K562 (cell line): ENCODE results near the gene FLRT1. TPM values are rescaled to one million over a fixed set of nuclear protein-coding genes. Genes with fewer than 3 reads are reported as not detected.

ENCODE experiments used
- BDP1 ChIP-seq: IDR thresholded peaks from 3 replicates; pipeline ENCODE4 v1.6.1; 2011; ENCODE audit not compliant: insufficient read length, insufficient read depth
- GTF2B ChIP-seq: IDR thresholded peaks from 2 replicates; pipeline ENCODE4 v1.6.1; 2011; ENCODE audit not compliant: insufficient read length; ENCODE audit errors: extremely low read depth
- HDAC6 ChIP-seq: IDR thresholded peaks from 2 replicates; pipeline ENCODE4 v1.6.1; 2012; ENCODE audit warnings: low read depth, mild to moderate bottlenecking, control low read depth, inconsistent platforms, low read length, moderate library complexity
- LARP7 ChIP-seq: fragments of 450-650 bp; IDR thresholded peaks from 2 replicates; pipeline ENCODE4 v1.6.1; 2016
- MBD1 ChIP-seq: fragments of 250-450 bp; sonication (Bioruptor Pico); IDR thresholded peaks from 2 replicates; pipeline ENCODE4 v1.8.0; 2022; ENCODE audit warnings: inconsistent platforms
- MCM5 ChIP-seq: fragments of 450-650 bp; IDR thresholded peaks from 2 replicates; pipeline ENCODE4 v1.6.1; 2016; ENCODE audit warnings: low read depth
- RREB1 ChIP-seq: fragments of 250-450 bp; sonication (Bioruptor Pico); IDR thresholded peaks from 2 replicates; pipeline ENCODE4 v1.4.0; 2020
- ZFP91 ChIP-seq: sonication (generic); formaldehyde crosslinking; IDR thresholded peaks from 2 replicates; pipeline ENCODE4 v1.8.0; 2022; ENCODE audit warnings: mild to moderate bottlenecking, missing genetic modification reagents
- ZMIZ1 ChIP-seq, 2 experiments: fragments of 150-350 bp in 1 of 2; IDR thresholded peaks; 2 replicates each; pipeline ENCODE4 v1.6.1; 2012 to 2016; ENCODE audit warnings: low read depth in 2 of 2, low read length in 2 of 2, mild to moderate bottlenecking in 1 of 2, moderate library complexity in 1 of 2
- ZNF512 ChIP-seq: IDR thresholded peaks from 2 replicates; pipeline ENCODE4 v1.6.1; 2016; ENCODE audit warnings: missing genetic modification characterization, missing compliant biosample characterization
- polyA plus RNA-seq, 8 experiments: library from polyadenylated mRNA; depleted of rRNA in 4 of 8; stranded (reverse) in 5 of 8; unstranded in 3 of 8; fragments of >200 nt; fragmentation: Nextera tagmentation in 2 of 8; fragmentation: Illumina TruSeq in 1 of 8; extraction: Ambion mirVana in 2 of 8; extraction: Trizol in 1 of 8; gene quantifications; 2 replicates each; pipeline versions ENCODE4 v1.2.1 to v1.2.3, GENCODE V29; 2011 to 2014; ENCODE audit warnings: inconsistent platforms in 1 of 8, missing spikeins in 1 of 8
- total RNA-seq, 7 experiments: library from RNA; depleted of rRNA in 6 of 7; stranded (reverse); fragments of >200 nt in 6 of 7; fragmentation: Illumina TruSeq in 2 of 7; extraction: Trizol in 2 of 7; gene quantifications; 2 replicates each; pipeline versions ENCODE4 v1.2.1 to v1.2.3, GENCODE V29; 2011 to 2021; ENCODE audit warnings: low replicate concordance in 1 of 7

Gene FLRT1
- total and polyA plus RNA-seq, 9 of the 15 experiments (the other 6 are each of a cell fraction or from before 2014, with no cell fraction given) = not detected

GRCh38 chr11:63986156-63986931 lies 49.4 kb upstream of the FLRT1 start, which contains the start of gene OTUB1 (continued):
- TF ChIP-seq MBD1 (CRISPR knock-in tag) (no peak), ZNF512 (tag) (no peak), HDAC6 (no peak), ZMIZ1 (IDR thresholded peaks at IDR 0.05; ENCODE audit: low read depth in 2 of 2, low read length in 2 of 2) (peak in 1 of 2 experiments; percentile 41; a peak in 1 of 4 replicates), BDP1 (no peak), MCM5 (no peak), ZFP91 (CRISPR knock-in tag) (0 out of 2 replicates have a peak, but pooled peaks have one; percentile 19), LARP7 (no peak), RREB1 (CRISPR knock-in tag) (peak; percentile 82; the same call in 1 of the 2 replicates), GTF2B (no peak)
